HG03108 (cell line): ENCODE results near the gene MCHR1.

Source experiments
- ATAC-seq: cut with Tn5 transposase; IDR thresholded peaks from one replicate; pipeline ENCODE4 v1.9.1; 2021; ENCODE audit warnings: moderate library complexity; ENCODE audit not compliant: unreplicated experiment

Gene MCHR1

GRCh38 chr22:40679249-40679963 lies at the start of gene MCHR1:
TSS of gene MCHR1 (plus strand) at chr22:40679484. CDS start at chr22:40679653, 169 bp downstream.
- no peak for ATAC-seq

GRCh38 chr22:40631925-40632324 lies 47.4 kb upstream of the MCHR1 start:
- no peak for ATAC-seq

GRCh38 chr22:40633036-40633435 lies 46.2 kb upstream of the MCHR1 start:
- ATAC-seq: no peak

GRCh38 chr22:40634119-40634903 lies 45.0 kb upstream of the MCHR1 start:
- no peak for ATAC-seq

GRCh38 chr22:40635043-40635939 lies 44.0 kb upstream of the MCHR1 start:
- ATAC-seq: no peak

GRCh38 chr22:40635940-40636379 lies 43.3 kb upstream of the MCHR1 start:
- ATAC-seq: no peak

- ATAC-seq: peak; percentile 91
Observed at GRCh38 chr22:40636380-40637182, 42.7 kb upstream of the MCHR1 start, which contains the start of gene MRTFA. TSS of gene MRTFA (minus strand) at chr22:40636719.

- no peak for ATAC-seq
Observed at GRCh38 chr22:40637183-40638150, 41.8 kb upstream of the MCHR1 start.

GRCh38 chr22:40638261-40638660 lies 41.0 kb upstream of the MCHR1 start:
- ATAC-seq: no peak

- no peak for ATAC-seq
Observed at GRCh38 chr22:40641269-40641668, 38.0 kb upstream of the MCHR1 start.

- no peak for ATAC-seq
Observed at GRCh38 chr22:40642316-40642715, 37.0 kb upstream of the MCHR1 start.

- ATAC-seq: no peak
Observed at GRCh38 chr22:40645579-40646197, 33.6 kb upstream of the MCHR1 start.

- no peak for ATAC-seq
Observed at GRCh38 chr22:40648386-40648785, 30.9 kb upstream of the MCHR1 start.

GRCh38 chr22:40651057-40651456 lies 28.2 kb upstream of the MCHR1 start:
- no peak for ATAC-seq

- ATAC-seq: peak; percentile 72
Observed at GRCh38 chr22:40651563-40652501, 27.5 kb upstream of the MCHR1 start.

GRCh38 chr22:40653361-40653760 lies 25.9 kb upstream of the MCHR1 start:
- no peak for ATAC-seq

- no peak for ATAC-seq
Observed at GRCh38 chr22:40654522-40655167, 24.6 kb upstream of the MCHR1 start.
